A673 (cell line): Measurements from ENCODE around the gene SLC18B1.

Source experiments
- EZH2 ChIP-seq: fragments of 200-600 bp; sonication (generic); IDR thresholded peaks from 2 replicates; pipeline ENCODE4 v1.6.1; 2017; ENCODE audit warnings: borderline replicate concordance, low read depth, mild to moderate bottlenecking, mixed read lengths, antibody characterized with exemption, low read length; ENCODE audit not compliant: poor library complexity, severe bottlenecking
- TF ChIP-seq, protein P1 (sequence below): fragments of 300-800, 200-600 bp; sonication (generic); conservative IDR thresholded peaks from 2 replicates; pipeline ENCODE4 v1.5.1; 2017; ENCODE audit warnings: low read depth, mild to moderate bottlenecking, antibody characterized with exemption, low read length, moderate library complexity, mixed read lengths

DNA sequence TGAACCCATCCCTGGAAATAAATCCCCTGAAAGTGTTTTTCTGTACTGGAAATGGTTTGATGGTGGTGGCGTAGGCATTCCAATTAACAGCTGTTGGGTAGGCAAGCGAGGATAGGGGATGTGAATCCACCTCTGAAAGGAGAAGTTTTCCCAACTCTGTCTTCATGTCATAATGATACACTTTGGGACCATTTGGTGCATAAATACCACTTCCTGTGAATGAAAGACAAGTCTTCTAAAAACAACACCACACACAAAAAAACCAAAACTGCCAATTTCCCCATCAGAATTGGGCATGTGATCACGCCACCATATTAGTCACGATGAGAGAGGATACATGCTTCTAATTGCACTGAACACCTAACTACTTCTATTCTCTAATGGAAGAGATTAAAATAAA lies 47.1 kb downstream of the SLC18B1 start:
- TF ChIP-seq, protein P1, sequence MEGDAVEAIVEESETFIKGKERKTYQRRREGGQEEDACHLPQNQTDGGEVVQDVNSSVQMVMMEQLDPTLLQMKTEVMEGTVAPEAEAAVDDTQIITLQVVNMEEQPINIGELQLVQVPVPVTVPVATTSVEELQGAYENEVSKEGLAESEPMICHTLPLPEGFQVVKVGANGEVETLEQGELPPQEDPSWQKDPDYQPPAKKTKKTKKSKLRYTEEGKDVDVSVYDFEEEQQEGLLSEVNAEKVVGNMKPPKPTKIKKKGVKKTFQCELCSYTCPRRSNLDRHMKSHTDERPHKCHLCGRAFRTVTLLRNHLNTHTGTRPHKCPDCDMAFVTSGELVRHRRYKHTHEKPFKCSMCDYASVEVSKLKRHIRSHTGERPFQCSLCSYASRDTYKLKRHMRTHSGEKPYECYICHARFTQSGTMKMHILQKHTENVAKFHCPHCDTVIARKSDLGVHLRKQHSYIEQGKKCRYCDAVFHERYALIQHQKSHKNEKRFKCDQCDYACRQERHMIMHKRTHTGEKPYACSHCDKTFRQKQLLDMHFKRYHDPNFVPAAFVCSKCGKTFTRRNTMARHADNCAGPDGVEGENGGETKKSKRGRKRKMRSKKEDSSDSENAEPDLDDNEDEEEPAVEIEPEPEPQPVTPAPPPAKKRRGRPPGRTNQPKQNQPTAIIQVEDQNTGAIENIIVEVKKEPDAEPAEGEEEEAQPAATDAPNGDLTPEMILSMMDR = no peak
- TF ChIP-seq EZH2 = no peak
